HG03432 (cell line): ENCODE measurements around the gene CD247.

ENCODE experiments used
- ATAC-seq: cut with Tn5 transposase; IDR thresholded peaks from one replicate; pipeline ENCODE4 v1.9.1; 2021; ENCODE audit warnings: mild to moderate bottlenecking, moderate library complexity; ENCODE audit not compliant: unreplicated experiment

CD247 gene

GRCh38 chr1:167463875-167464575 is 54.3 kb downstream of the CD247 start:
- ATAC-seq, result no peak

DNA sequence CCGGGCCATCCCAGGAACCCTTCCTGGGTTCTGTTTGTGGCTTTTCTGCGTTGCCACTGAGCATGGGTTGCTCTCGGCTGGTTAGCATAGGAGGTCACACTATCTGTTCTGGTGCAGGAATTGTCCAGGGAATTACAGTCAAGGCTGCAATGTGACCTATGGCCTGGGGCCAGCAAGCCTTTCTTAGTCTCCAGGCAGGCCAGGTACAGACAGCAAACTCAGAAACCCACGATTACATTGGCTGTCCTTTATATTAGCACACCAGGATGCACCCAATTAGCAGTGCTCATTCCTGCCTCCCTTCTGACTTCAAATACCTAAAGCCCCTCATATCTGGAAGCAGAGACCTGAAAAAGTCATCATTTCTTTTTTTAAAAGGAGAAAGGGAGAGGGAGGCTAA is 55.2 kb downstream of the CD247 start:
- ATAC-seq, result no peak

DNA sequence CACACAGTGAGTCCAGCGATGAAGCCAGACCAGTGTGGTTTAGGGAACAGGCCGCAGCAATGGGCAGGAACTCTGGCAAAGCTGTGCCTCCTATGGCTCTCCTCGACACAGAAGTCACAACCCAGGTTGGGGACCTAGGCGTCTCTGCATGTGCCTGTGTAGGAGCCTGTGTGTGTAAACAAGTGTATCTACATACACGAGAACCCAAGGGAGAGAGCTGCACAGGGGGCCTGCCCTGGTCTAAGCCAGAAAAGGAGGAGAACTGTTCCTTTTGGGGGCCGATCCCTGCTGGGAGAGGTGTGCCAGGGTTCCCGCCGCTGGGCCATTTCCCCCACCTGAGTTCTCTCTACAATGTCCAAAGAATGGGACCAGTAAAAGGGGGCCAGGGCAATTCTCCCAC is 56.0 kb downstream of the CD247 start:
- no peak for ATAC-seq

DNA sequence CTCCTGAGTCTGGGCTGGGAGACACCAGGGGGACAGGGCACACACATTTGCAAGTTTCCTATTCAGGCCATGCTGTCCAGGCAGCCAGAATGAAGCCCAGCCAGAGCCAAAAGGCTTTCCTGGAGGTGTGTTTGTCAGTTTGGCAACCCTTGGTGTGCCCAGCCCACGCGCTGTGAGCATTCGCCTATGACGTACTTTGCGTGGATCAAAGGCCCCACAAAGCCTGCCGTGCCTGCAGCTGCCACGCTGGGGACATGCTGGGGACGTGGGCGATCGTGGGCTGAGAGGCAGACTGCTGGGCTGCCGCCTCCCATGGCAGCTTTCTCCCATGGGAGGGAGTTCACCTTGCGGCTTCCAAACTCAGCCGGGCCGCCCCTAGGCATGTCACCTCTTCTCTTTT is 57.5 kb downstream of the CD247 start:
- ATAC-seq, result no peak

- no peak for ATAC-seq
Observed at GRCh38 chr1:167457936-167458584, 60.3 kb downstream of the CD247 start.

DNA sequence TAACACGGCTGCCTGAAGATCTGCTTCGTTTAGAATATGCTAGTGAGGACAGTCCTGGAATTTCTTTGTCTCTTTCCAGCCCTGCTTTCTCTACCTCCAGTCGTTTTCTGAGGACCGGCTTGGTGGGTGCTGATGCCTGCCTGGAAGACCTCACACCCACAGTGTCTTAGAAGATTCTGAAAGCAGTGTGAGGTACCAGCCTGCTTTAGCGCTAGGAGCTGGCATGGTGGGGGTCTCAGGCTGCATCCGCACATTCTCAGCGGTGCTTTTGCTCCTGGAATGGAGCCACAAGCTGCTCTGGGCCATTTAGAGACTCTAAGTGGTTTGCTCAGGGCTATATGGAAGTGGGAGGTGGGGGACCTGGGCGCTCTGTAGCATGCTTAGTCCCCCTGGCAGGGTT is 61.4 kb downstream of the CD247 start:
- ATAC-seq, result no peak

DNA sequence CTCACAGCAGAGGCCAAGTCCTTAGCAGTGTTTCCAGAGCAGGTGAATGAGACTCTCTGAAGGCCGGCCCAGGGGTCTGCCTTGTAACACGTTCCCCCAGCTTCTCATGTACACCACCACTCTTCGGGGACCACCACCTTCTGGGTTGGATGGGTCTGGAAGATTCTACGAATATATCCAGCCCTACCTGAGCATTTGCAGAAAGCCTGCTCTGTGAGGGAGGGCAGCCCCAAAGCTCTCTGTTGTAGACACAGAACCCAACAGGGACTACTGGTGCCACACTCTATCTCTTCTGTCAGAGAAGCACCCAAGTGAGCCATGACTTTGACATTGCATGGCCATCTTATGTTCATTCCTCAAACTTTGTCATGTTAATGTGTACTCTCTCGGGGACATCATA is 61.8 kb downstream of the CD247 start:
- ATAC-seq, result no peak

DNA sequence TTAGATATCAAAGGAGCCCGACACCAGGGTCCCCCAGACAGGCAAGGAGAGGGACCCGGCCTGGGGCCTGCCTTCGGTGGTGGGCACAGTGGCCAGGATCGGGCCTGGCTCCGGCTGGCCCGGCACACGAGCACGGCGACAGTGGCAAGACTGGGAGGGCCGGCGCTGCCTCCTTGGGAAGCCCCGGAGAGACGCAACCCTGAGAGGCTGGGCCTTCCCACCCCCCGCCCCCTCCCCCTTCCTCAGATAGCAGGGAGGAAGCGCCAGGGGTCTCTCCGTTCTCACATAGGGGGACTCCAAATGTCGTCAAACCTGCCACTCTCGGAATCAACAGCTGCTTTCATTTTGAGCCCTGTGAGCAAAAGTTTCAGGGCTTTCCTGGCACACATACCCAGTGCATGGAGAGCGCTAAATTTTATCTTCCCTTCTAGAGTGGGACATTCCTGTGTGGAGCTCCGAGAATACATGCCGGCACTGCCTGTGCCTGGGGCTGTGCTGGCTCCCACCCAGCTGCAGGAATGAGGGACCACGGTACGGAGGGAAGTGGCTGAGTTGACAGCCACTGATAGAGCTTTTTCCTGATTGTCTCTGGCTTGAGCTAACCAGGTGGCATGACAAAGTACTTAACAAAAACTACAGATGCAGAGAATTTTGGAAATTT is 62.4 kb downstream of the CD247 start:
- ATAC-seq, result peak; percentile 42

DNA sequence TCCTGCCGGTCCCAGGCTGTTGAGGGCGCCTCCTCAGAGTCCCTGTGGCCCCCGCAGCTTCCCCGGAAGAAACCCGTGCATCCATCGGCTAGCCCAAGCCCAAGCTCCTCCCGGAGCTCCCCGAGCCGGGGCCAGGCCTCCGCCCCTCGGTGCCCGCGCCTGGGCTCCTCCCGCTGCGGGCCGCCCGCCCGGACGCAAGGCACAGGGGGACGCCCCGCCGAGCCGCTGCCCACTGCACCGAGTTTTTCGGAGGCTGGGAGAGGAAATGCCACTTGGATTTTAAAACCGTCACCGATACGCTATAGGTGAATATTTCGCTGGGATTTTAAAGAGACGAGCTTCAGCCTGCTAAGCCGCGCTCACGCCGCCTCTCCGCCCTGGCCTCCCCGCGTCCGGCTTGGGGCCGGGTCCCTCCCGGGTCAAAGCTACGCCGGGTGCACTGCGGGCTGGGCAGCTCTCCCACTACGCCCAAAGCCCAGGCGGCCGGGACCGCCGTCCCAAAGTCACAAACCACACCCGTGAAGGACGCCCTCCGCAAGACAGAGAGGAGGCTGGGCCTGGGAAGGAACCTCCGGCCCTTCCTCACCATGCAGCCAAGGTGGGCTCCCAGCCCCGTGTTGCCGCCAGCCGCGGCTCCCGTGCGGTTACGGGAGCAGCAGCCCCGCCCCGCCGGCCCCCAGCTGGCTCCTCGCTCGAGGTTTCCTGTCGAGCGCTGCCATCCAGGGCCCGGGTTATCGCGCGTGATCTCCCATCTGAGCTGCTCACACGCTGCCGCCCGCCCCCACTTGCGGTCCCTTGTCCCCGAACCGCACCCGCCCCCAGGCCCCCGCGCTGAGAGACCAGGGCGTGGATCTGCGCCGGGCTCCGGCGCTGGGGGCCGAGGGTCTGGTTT is 63.2 kb downstream of the CD247 start:
- peak; percentile 70 for ATAC-seq

DNA sequence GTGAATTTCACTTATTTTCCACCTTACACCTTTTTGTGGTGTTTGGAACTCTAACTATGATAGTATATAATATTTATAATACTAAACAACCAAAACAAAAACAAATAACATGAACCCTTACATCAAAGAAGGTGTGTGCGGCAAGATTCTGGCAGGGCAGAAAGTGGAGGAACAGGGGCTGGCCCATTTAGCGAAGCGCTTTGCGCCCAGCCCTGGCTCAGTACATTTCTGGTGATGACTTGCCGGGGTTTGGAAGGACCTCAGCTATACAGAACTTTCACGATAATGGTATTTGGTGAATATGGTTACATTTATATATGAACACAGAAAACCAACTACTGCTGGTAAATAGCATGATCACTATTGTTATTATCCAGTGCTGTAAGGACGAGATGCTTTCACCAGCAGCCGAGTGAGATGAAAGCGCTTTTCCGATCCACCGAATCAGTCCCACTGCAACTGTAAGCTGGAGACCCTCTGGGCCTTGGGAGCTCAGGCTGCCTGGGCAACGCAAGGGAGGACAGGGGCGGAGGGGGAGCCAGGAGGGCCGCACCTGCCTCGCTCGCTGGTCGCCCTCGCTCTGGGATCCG is 63.9 kb downstream of the CD247 start:
- no peak for ATAC-seq

GRCh38 chr1:167453123-167453522 is 65.2 kb downstream of the CD247 start:
- no peak for ATAC-seq

GRCh38 chr1:167452483-167452882 is 65.8 kb downstream of the CD247 start:
- no peak for ATAC-seq

GRCh38 chr1:167450843-167451242 is 67.5 kb downstream of the CD247 start:
- ATAC-seq, result no peak

- ATAC-seq, result peak; percentile 79
Observed at GRCh38 chr1:167447521-167448136, 70.7 kb downstream of the CD247 start.

GRCh38 chr1:167446966-167447365 is 71.4 kb downstream of the CD247 start:
- no peak for ATAC-seq

GRCh38 chr1:167443757-167444156 is 74.6 kb downstream of the CD247 start:
- ATAC-seq, result no peak

GRCh38 chr1:167442854-167443565 is 75.3 kb downstream of the CD247 start:
- no peak for ATAC-seq

GRCh38 chr1:167442142-167442848 is 76.0 kb downstream of the CD247 start:
- peak; percentile 91 for ATAC-seq

DNA sequence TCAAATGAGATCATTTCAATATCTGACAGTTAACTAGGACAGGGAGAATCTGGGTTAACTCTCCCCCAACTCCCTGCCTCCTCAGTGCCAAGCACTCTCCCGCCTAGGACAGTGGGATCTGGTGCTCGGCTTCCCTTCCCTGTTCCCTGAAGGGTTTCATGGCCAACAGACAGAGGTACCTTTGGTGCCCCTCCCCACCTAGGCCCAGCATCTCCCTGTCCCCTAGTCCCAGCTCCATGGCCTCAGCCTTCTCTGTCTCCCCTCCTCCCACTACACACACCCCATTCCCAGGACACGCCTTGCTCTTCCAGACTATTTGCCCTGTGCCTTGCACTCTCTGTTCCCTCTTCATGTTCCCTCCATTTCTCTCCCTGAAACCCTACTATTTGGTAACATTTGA is 77.1 kb downstream of the CD247 start:
- ATAC-seq, result no peak
